Suprapubic skin (tissue), 4 donors: ENCODE results near the gene SIRPD.

Experiments
- CTCF ChIP-seq, 2 donors: fragments of 200-600 bp in 1 of 2; fragments of 450-650 bp in 1 of 2; sonication (generic) in 1 of 2; IDR thresholded peaks; one replicate each; pipeline ENCODE4 v1.5.1; 2016 to 2019; ENCODE audit warnings: antibody characterized with exemption in 2 of 2, mild to moderate bottlenecking in 1 of 2, moderate library complexity in 1 of 2
- EP300 ChIP-seq: sonication (generic); formaldehyde crosslinking; IDR thresholded peaks from one replicate; pipeline ENCODE4 v1.6.1; 2017; ENCODE audit warnings: antibody characterized with exemption
- POLR2A ChIP-seq, 2 donors: fragments of 450-650 bp; IDR thresholded peaks; one replicate each; pipeline ENCODE4 v1.6.1; 2017; ENCODE audit warnings: antibody characterized with exemption in 2 of 2, mild to moderate bottlenecking in 2 of 2, moderate library complexity in 2 of 2
- POLR2AphosphoS5 ChIP-seq, 3 donors: sonication (generic); formaldehyde crosslinking; IDR thresholded peaks; one replicate each; pipeline ENCODE4 v1.6.1; 2017; ENCODE audit warnings: antibody characterized with exemption in 3 of 3

- no peak for TF ChIP-seq CTCF (IDR thresholded peaks at IDR 0.05)
- no peak for TF ChIP-seq POLR2A (IDR thresholded peaks at IDR 0.05)
- no peak for TF ChIP-seq POLR2AphosphoS5 (IDR thresholded peaks at IDR 0.05)
- TF ChIP-seq EP300: no peak
Observed at GRCh38 chr20:1533059-1533458, 24.4 kb downstream of the SIRPD start.
